HepG2 (cell line): ENCODE data around the gene TMED3. TPM values are rescaled to one million over a fixed set of nuclear protein-coding genes. Genes with fewer than 3 reads are reported as not detected.

ENCODE experiments used
- ATAC-seq: fragments of 200-7000 bp; cut with Tn5 transposase; 3 replicates; pipeline ENCODE4 v1.9.1; 2020; ENCODE audit warnings: mild to moderate bottlenecking, moderate library complexity
- BruUV-seq: library from RNA; stranded (reverse); fragments of 400-500 nt; replicated peaks from 2 replicates; lab custom pipeline; 2021; lab: Mats Ljungman, UMichigan
- CTCF ChIA-PET: fragments of 300-600 bp; formaldehyde crosslinking; extraction: SDS; loops from one replicate; lab custom pipeline; 2021; ENCODE audit warnings: low total read pairs, inconsistent platforms, low intra/inter-chr PET ratio; lab: Yijun Ruan, JAX
- POLR2A ChIA-PET: fragments of 350-600 bp; sonication (Branson Sonifier 250); formaldehyde crosslinking; loops from one replicate; lab custom pipeline; 2020; ENCODE audit warnings: antibody characterized with exemption, inconsistent platforms; lab: Yijun Ruan, JAX
- DNase-seq: peaks from one replicate; pipeline ENCODE4 v3.0.0-alpha.2; 2015; ENCODE audit warnings: low spot score
- FAIRE-seq: peaks from 3 replicates; lab custom pipeline; 2011; peaks lifted over from hg19 to GRCh38; lab: Jason Lieb, UNC
- H2AFZ ChIP-seq: one replicate; pipeline ENCODE4 v1.6.1; 2011; ENCODE audit warnings: low read length, inconsistent platforms
- H3K27ac ChIP-seq: fragments of 300-600 bp; 3 replicates; pipeline ENCODE4 v1.8.0; 2011; ENCODE audit warnings: mixed run types, mild to moderate bottlenecking, mixed read lengths, low read length, inconsistent platforms; ENCODE audit not compliant: insufficient read depth; ENCODE audit errors: extremely low read length
- H3K27me3 ChIP-seq, 2 experiments: fragments of 200-600 bp in 1 of 2; 2 replicates in 1 of 2; 3 replicates in 1 of 2; pipeline versions ENCODE4 v1.6.0 to v1.8.0; 2011; ENCODE audit warnings: low read length in 2 of 2, mild to moderate bottlenecking in 2 of 2, moderate library complexity in 2 of 2, inconsistent platforms in 1 of 2; ENCODE audit not compliant: insufficient read depth in 2 of 2, control insufficient read depth in 1 of 2
- H3K36me3 ChIP-seq, 2 experiments: fragments of 200-600 bp in 1 of 2; replicated peaks in 1 of 2; 2 replicates in 1 of 2; 3 replicates in 1 of 2; pipeline versions ENCODE4 v1.5.1 to v1.8.0; 2011; ENCODE audit warnings: low read length in 2 of 2, inconsistent platforms in 1 of 2; ENCODE audit not compliant: insufficient read depth in 2 of 2, control insufficient read depth in 1 of 2
- H3K4me1 ChIP-seq: 2 replicates; pipeline ENCODE4 v1.5.1; 2012; ENCODE audit warnings: low read length, inconsistent platforms; ENCODE audit not compliant: insufficient read depth
- H3K4me2 ChIP-seq: 2 replicates; pipeline ENCODE4 v1.6.0; 2011; ENCODE audit warnings: low read depth, low read length, inconsistent platforms
- H3K4me3 ChIP-seq, 3 experiments: fragments of 200-600 bp in 1 of 3; sonication (generic), shearing (Covaris generic) in 1 of 3; replicated peaks in 1 of 3; 2 replicates each; pipeline ENCODE4 v1.5.1; 2011 to 2016; ENCODE audit warnings: low read length in 3 of 3, inconsistent platforms in 2 of 3, low read depth in 2 of 3, mild to moderate bottlenecking in 2 of 3, control low read depth in 1 of 3, mixed read lengths in 1 of 3; ENCODE audit not compliant: insufficient read depth in 1 of 3
- H3K79me2 ChIP-seq: one replicate; pipeline ENCODE4 v1.6.1; 2011; ENCODE audit warnings: low read length, inconsistent platforms; ENCODE audit not compliant: insufficient read depth
- H3K9ac ChIP-seq: 2 replicates; pipeline ENCODE4 v1.6.0; 2011; ENCODE audit warnings: mild to moderate bottlenecking, low read depth, low read length, inconsistent platforms; ENCODE audit not compliant: insufficient read depth
- H3K9me3 ChIP-seq: 2 replicates; pipeline ENCODE4 v1.5.1; 2012; ENCODE audit warnings: mild to moderate bottlenecking, low read length
- H4K20me1 ChIP-seq: 2 replicates; pipeline ENCODE4 v1.6.0; 2011; ENCODE audit warnings: inconsistent platforms, mild to moderate bottlenecking, low read length, moderate library complexity; ENCODE audit not compliant: insufficient read depth
- FOSL2 ChIP-seq: sonication (generic); formaldehyde crosslinking; IDR thresholded peaks from 2 replicates; pipeline ENCODE4 v1.4.0; 2020; ENCODE audit warnings: missing genetic modification reagents
- HIVEP1 ChIP-seq: sonication (generic); formaldehyde crosslinking; IDR thresholded peaks from 2 replicates; pipeline ENCODE4 v1.4.0; 2020; ENCODE audit warnings: mild to moderate bottlenecking, missing genetic modification reagents
- IRX3 ChIP-seq: sonication (generic); formaldehyde crosslinking; IDR thresholded peaks from 2 replicates; pipeline ENCODE4 v1.8.1; 2023; ENCODE audit warnings: mild to moderate bottlenecking, low read depth, missing genetic modification reagents, borderline replicate concordance
- KDM3A ChIP-seq: IDR thresholded peaks from 2 replicates; pipeline ENCODE4 v1.6.1; 2018; ENCODE audit warnings: low read depth, missing compliant biosample characterization
- ONECUT2 ChIP-seq: sonication (generic); formaldehyde crosslinking; IDR thresholded peaks from 2 replicates; pipeline ENCODE4 v1.4.0; 2020; ENCODE audit warnings: missing genetic modification reagents
- RFXANK ChIP-seq: IDR thresholded peaks from 2 replicates; pipeline ENCODE4 v1.6.1; 2016
- SOX6 ChIP-seq, 2 experiments: fragments of 450-650 bp in 1 of 2; sonication (generic) in 1 of 2; formaldehyde crosslinking in 1 of 2; IDR thresholded peaks; 2 replicates each; pipeline versions ENCODE4 v1.4.0 to v1.6.1; 2017 to 2020; ENCODE audit warnings: antibody characterized with exemption in 1 of 2, mild to moderate bottlenecking in 1 of 2, missing genetic modification reagents in 1 of 2
- ZEB1 ChIP-seq: IDR thresholded peaks from 2 replicates; pipeline ENCODE4 v1.6.1; 2012; ENCODE audit warnings: mild to moderate bottlenecking, low read depth, inconsistent platforms; ENCODE audit not compliant: insufficient replicate concordance
- ZNF343 ChIP-seq: sonication (generic); formaldehyde crosslinking; IDR thresholded peaks from 2 replicates; pipeline ENCODE4 v1.4.0; 2020; ENCODE audit warnings: mild to moderate bottlenecking, missing genetic modification reagents
- ZNF644 ChIP-seq: IDR thresholded peaks from 2 replicates; pipeline ENCODE4 v1.6.1; 2016; ENCODE audit warnings: low read depth
- ZNF782 ChIP-seq: sonication (generic); formaldehyde crosslinking; IDR thresholded peaks from 2 replicates; pipeline ENCODE4 v1.4.0; 2020; ENCODE audit warnings: missing genetic modification reagents, mild to moderate bottlenecking, borderline replicate concordance
- WGBS: methylation state at CpG from one replicate; pipeline ENCODE4 v1.1.6; 2017; ENCODE audit warnings: low lambda C conversion rate; 5-methylcytosine and 5-hydroxymethylcytosine counted together
- in situ Hi-C: cut with HindIII; loops from 2 replicates; pipeline ENCODE4 v1.10.0; 2017; ENCODE audit warnings: low pct_unique_long_range_greater_than_20kb; ENCODE audit not compliant: extremely low pct_ligation_motif_present
- intact Hi-C: fragments of 100-400 bp; cut with micrococcal nuclease; formaldehyde crosslinking; loops from one replicate; pipeline ENCODE4 v1.10.0; 2022; ENCODE audit not compliant: unreplicated experiment
- polyA plus RNA-seq, 8 experiments: library from polyadenylated mRNA; depleted of rRNA in 3 of 8; stranded (reverse) in 7 of 8; unstranded in 1 of 8; fragments of >200 nt; fragmentation: Illumina TruSeq in 4 of 8; extraction: Trizol in 4 of 8; gene quantifications; 2 replicates each; pipeline versions ENCODE4 v1.2.1 to v1.2.3, GENCODE V29; 2011 to 2016; ENCODE audit warnings: low read depth in 4 of 8, missing spikeins in 1 of 8, mixed read lengths in 1 of 8; ENCODE audit not compliant: insufficient read depth in 1 of 8
- total RNA-seq, 5 experiments: library from RNA; depleted of rRNA; stranded (reverse); fragments of >200 nt; fragmentation: Illumina TruSeq; extraction: Trizol; gene quantifications; 2 replicates each; pipeline ENCODE4 v1.2.3, GENCODE V29; 2016; ENCODE audit warnings: low read depth in 1 of 5
- TF ChIP-seq, protein P1 (sequence below): sonication (generic); formaldehyde crosslinking; IDR thresholded peaks from 2 replicates; pipeline ENCODE4 v1.8.0; 2023; ENCODE audit warnings: mild to moderate bottlenecking, missing genetic modification reagents
- TF ChIP-seq, protein P2 (sequence below): sonication (generic); formaldehyde crosslinking; IDR thresholded peaks from 2 replicates; pipeline ENCODE4 v1.8.0; 2022; ENCODE audit warnings: missing genetic modification reagents, mild to moderate bottlenecking, borderline replicate concordance
- TF ChIP-seq, protein P3 (sequence below): sonication (generic); formaldehyde crosslinking; IDR thresholded peaks from 2 replicates; pipeline ENCODE4 v1.4.0; 2020; ENCODE audit warnings: missing genetic modification reagents, low read depth, mild to moderate bottlenecking, borderline replicate concordance
- TF ChIP-seq, protein P4 (sequence below): sonication (generic); formaldehyde crosslinking; IDR thresholded peaks from 2 replicates; pipeline ENCODE4 v1.8.1; 2023; ENCODE audit warnings: mild to moderate bottlenecking, missing genetic modification reagents
- TF ChIP-seq, protein P5 (sequence below): sonication (generic); formaldehyde crosslinking; IDR thresholded peaks from 2 replicates; pipeline ENCODE4 v1.5.0; 2020; ENCODE audit warnings: missing genetic modification reagents

Gene TMED3
- total and polyA plus RNA-seq, 2 of the 13 experiments (the other 11 are each of a cell fraction or from before 2014, with no cell fraction given) = 125 to 155 TPM

DNA sequence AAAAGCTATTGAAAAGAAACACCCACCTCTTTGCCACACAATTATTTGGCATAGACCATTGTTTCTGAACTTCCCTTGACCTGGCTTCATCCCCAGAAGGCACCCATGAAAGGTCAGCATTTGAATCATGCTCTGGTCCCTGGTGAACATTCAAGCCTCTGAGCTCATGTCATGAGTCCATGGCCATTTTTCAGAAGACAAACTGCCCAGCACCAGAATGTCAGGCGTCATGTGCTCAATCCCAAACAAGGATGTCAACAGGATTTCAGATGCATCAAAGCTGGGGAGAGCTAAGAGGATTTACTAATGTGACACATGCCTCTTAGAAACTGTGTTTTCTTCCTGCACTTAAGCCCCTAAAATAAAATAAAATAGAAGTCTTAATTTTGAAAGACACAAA lies 41.3 kb downstream of the TMED3 start:
- TF ChIP-seq ONECUT2 = no peak
- TF ChIP-seq ZNF782 (CRISPR knock-in tag) = no peak
- TF ChIP-seq ZEB1 = no peak
- TF ChIP-seq ZNF644 (CRISPR knock-in tag) = no peak
- TF ChIP-seq, protein P1, sequence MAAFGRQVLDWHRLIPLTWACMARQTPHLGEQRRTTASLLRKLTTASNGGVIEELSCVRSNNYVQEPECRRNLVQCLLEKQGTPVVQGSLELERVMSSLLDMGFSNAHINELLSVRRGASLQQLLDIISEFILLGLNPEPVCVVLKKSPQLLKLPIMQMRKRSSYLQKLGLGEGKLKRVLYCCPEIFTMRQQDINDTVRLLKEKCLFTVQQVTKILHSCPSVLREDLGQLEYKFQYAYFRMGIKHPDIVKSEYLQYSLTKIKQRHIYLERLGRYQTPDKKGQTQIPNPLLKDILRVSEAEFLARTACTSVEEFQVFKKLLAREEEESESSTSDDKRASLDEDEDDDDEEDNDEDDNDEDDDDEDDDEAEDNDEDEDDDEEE = no peak
- no peak overlapping the region for H3K9ac ChIP-seq
- FAIRE-seq (no peak), ATAC-seq (no peak), DNase-seq (no peak)
- POLR2A ChIA-PET = no interaction called here
- no peak overlapping the region for H3K27ac ChIP-seq
- no peaks in the 10 kb centered on the region for H3K79me2 ChIP-seq
- intact Hi-C loops = no loop called here
- no peaks in the 10 kb centered on the region for H3K9me3 ChIP-seq
- 83% methylated on average over 1 of the region's 1 CpG for WGBS
- CTCF ChIA-PET = no interaction called here
- no peaks in the 10 kb centered on the region for H3K36me3 ChIP-seq
- H3K4me2 ChIP-seq = no peak overlapping the region
- no peaks in the 10 kb centered on the region for H3K27me3 ChIP-seq
- H3K4me1 ChIP-seq = no peaks in the 10 kb centered on the region
- in situ Hi-C loops = no loop called here
- no peak overlapping the region for H3K4me3 ChIP-seq
- H4K20me1 ChIP-seq = no peaks in the 10 kb centered on the region
- no peak overlapping the region for H2AFZ ChIP-seq
- BruUV-seq = no TSS peak

DNA sequence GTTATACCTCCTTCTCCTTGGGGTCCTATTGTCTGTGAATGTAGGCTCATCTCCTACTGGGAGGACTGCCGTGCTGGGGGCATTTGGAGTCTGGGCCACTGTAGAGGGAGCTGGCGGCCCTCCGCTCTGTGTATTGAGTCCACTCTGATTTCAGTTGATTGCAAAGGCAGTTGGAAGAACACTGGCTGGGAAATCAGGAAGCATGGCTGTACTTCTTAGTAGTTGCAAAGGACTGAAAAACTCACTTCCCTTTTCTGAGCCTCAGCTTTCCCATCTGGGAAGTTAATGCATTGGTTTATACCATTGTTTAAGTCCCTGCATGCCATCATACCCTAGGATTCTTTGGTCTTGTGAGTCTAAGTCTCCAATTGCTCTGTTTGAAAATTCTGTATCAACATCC lies 46.7 kb downstream of the TMED3 start:
- intact Hi-C loops = no loop called here
- no peaks in the 10 kb centered on the region for H3K79me2 ChIP-seq
- ATAC-seq (no peak), FAIRE-seq (no peak), DNase-seq (no peak)
- H2AFZ ChIP-seq = no peak overlapping the region
- WGBS = 94% methylated on average over 3 of the region's 3 CpGs
- BruUV-seq = no TSS peak
- H3K4me3 ChIP-seq = no peak overlapping the region
- H3K9me3 ChIP-seq = no peaks in the 10 kb centered on the region
- H3K27me3 ChIP-seq = no peaks in the 10 kb centered on the region
- H3K27ac ChIP-seq = no peak overlapping the region
- no peak overlapping the region for H3K9ac ChIP-seq
- no peaks in the 10 kb centered on the region for H3K4me1 ChIP-seq
- ChIA-PET POLR2A (no interaction called here), CTCF (no interaction called here)
- TF ChIP-seq, protein P2, sequence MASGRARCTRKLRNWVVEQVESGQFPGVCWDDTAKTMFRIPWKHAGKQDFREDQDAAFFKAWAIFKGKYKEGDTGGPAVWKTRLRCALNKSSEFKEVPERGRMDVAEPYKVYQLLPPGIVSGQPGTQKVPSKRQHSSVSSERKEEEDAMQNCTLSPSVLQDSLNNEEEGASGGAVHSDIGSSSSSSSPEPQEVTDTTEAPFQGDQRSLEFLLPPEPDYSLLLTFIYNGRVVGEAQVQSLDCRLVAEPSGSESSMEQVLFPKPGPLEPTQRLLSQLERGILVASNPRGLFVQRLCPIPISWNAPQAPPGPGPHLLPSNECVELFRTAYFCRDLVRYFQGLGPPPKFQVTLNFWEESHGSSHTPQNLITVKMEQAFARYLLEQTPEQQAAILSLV (CRISPR knock-in tag) = no peak
- TF ChIP-seq IRX3 (CRISPR knock-in tag) = no peak
- TF ChIP-seq, protein P3, sequence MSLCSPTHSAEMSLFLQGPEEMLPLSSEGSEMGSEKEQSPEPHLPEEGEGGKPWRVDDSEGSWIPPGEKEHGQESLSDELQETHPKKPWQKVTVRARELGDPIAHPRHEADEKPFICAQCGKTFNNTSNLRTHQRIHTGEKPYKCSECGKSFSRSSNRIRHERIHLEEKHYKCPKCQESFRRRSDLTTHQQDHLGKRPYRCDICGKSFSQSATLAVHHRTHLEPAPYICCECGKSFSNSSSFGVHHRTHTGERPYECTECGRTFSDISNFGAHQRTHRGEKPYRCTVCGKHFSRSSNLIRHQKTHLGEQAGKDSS (CRISPR knock-in tag) = no peak
- no peak for TF ChIP-seq ZNF343
- TF ChIP-seq, protein P4, sequence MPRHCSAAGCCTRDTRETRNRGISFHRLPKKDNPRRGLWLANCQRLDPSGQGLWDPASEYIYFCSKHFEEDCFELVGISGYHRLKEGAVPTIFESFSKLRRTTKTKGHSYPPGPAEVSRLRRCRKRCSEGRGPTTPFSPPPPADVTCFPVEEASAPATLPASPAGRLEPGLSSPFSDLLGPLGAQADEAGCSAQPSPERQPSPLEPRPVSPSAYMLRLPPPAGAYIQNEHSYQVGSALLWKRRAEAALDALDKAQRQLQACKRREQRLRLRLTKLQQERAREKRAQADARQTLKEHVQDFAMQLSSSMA (CRISPR knock-in tag) = no peak
- TF ChIP-seq, protein P5, sequence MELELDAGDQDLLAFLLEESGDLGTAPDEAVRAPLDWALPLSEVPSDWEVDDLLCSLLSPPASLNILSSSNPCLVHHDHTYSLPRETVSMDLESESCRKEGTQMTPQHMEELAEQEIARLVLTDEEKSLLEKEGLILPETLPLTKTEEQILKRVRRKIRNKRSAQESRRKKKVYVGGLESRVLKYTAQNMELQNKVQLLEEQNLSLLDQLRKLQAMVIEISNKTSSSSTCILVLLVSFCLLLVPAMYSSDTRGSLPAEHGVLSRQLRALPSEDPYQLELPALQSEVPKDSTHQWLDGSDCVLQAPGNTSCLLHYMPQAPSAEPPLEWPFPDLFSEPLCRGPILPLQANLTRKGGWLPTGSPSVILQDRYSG (CRISPR knock-in tag) = no peak
- no peak for TF ChIP-seq FOSL2 (CRISPR knock-in tag)
- TF ChIP-seq RFXANK (CRISPR knock-in tag) = no peak
- no peak for TF ChIP-seq SOX6 (IDR thresholded peaks at IDR 0.05)
- TF ChIP-seq SOX6 (CRISPR knock-in tag; IDR thresholded peaks at IDR 0.05) = no peak
- no peak for TF ChIP-seq KDM3A (CRISPR knock-in tag)
- TF ChIP-seq HIVEP1 = no peak
- no peaks in the 10 kb centered on the region for H3K36me3 ChIP-seq
- in situ Hi-C loops = no loop called here
- H3K4me2 ChIP-seq = no peak overlapping the region
- H4K20me1 ChIP-seq = no peaks in the 10 kb centered on the region
